ENCODE measurements around the gene NR4A2. TPM values are rescaled to one million over a fixed set of nuclear protein-coding genes. Genes with fewer than 3 reads are reported as not detected.

The NR4A2 gene
- total RNA-seq, 2 donors from 2014 or later: 2.6 to 4.7 TPM

DNA sequence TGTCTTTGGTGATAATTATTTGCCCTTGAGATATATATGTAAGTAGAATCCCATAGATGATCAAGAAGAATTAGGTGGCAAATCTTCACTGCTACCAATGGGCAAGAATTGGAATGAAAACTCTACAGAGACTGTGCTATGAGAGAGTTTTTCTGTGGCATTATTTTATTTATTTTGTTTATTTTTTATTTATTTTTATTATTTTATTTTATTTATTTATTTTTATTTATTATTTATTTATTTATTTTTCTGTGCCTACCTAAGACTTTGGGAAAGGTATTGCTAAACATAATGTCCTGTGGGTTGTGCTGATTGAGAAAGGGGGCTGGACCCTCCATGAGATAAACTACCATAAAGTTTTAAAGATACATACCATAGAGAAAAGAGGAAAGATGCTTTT lies 16.6 kb upstream of the NR4A2 start:
- Histone ChIP-seq H3K4me1 (peaks cover 4% of the 10 kb centered on the region), H3K36me3 (no peaks in the 10 kb centered on the region), H3K9me3 (no peaks in the 10 kb centered on the region), H3K4me3 (no peak overlapping the region), H3K9ac (ENCODE audit: low read depth in 2 of 2, low read length in 2 of 2) (no peak overlapping the region), H3K27me3 (no peaks in the 10 kb centered on the region), H3K27ac (no peak overlapping the region)
- TF ChIP-seq, protein P1, sequence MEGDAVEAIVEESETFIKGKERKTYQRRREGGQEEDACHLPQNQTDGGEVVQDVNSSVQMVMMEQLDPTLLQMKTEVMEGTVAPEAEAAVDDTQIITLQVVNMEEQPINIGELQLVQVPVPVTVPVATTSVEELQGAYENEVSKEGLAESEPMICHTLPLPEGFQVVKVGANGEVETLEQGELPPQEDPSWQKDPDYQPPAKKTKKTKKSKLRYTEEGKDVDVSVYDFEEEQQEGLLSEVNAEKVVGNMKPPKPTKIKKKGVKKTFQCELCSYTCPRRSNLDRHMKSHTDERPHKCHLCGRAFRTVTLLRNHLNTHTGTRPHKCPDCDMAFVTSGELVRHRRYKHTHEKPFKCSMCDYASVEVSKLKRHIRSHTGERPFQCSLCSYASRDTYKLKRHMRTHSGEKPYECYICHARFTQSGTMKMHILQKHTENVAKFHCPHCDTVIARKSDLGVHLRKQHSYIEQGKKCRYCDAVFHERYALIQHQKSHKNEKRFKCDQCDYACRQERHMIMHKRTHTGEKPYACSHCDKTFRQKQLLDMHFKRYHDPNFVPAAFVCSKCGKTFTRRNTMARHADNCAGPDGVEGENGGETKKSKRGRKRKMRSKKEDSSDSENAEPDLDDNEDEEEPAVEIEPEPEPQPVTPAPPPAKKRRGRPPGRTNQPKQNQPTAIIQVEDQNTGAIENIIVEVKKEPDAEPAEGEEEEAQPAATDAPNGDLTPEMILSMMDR (IDR thresholded peaks at IDR 0.05): no peak
- no peak for DNase-seq
- intact Hi-C loops (cut with DNase I): loop anchor here (5.0 kb wide), 1 partner anchor 48 kb away; no protein-coding TSS in a partner anchor

DNA sequence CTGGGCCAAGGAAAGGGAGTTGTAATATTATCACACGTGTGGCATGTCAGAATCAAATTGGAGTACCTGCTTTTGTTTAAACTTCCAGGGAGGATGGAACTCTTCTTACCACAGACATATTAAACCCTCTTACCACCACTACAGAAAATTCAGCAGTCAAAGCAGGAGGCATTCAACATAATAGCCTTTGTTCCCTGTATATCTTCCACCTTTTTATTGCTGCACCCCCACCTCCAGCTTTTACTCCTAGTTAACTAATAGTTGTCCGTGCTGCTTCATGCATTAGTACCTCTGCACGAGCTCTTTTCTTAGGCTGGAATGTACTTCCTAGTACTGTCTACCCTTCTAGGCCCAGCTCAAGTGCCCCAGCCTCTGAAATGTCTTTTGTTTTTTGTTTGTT lies 14.9 kb upstream of the NR4A2 start:
- intact Hi-C loops (cut with DNase I): loop anchor here (5.0 kb wide), 1 partner anchor 50 kb away; no protein-coding TSS in a partner anchor
- H3K4me3 ChIP-seq: no peak overlapping the region
- H3K36me3 ChIP-seq: no peaks in the 10 kb centered on the region
- peaks cover 4% of the 10 kb centered on the region for H3K4me1 ChIP-seq
- TF ChIP-seq, protein P1 (IDR thresholded peaks at IDR 0.05): no peak
- no peaks in the 10 kb centered on the region for H3K9me3 ChIP-seq
- H3K9ac ChIP-seq (ENCODE audit: low read depth in 2 of 2, low read length in 2 of 2): no peak overlapping the region
- H3K27me3 ChIP-seq: no peaks in the 10 kb centered on the region
- no peak overlapping the region for H3K27ac ChIP-seq
- DNase-seq: no peak

DNA sequence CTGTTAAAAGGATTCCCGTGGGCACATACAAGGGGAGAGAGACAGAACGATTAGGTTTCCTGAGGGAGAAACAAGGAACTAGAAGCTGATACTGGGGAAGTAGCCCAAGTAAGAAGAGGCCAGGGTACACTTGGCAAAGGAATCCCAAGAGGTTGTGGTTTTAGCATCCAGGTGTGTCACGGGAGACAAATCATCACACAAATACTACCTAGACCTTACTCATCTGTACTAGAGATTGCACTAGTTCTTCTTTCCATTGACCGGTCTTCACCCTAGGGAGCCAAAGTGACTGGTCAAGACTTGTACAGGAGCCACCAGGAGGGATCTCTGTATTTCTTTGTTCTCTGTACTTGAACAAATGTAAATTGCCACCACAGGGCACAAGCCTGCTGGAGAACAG lies 14.2 kb upstream of the NR4A2 start:
- no peak overlapping the region for H3K27ac ChIP-seq
- no peaks in the 10 kb centered on the region for H3K9me3 ChIP-seq
- peaks cover 4% of the 10 kb centered on the region for H3K4me1 ChIP-seq
- H3K4me3 ChIP-seq: no peak overlapping the region
- DNase-seq: no peak
- TF ChIP-seq, protein P1 (IDR thresholded peaks at IDR 0.05): no peak
- H3K9ac ChIP-seq (ENCODE audit: low read depth in 2 of 2, low read length in 2 of 2): no peak overlapping the region
- intact Hi-C loops (cut with DNase I): loop anchor here (5.0 kb wide), 1 partner anchor 51 kb away; no protein-coding TSS in a partner anchor
- H3K36me3 ChIP-seq: no peaks in the 10 kb centered on the region
- H3K27me3 ChIP-seq: no peaks in the 10 kb centered on the region

DNA sequence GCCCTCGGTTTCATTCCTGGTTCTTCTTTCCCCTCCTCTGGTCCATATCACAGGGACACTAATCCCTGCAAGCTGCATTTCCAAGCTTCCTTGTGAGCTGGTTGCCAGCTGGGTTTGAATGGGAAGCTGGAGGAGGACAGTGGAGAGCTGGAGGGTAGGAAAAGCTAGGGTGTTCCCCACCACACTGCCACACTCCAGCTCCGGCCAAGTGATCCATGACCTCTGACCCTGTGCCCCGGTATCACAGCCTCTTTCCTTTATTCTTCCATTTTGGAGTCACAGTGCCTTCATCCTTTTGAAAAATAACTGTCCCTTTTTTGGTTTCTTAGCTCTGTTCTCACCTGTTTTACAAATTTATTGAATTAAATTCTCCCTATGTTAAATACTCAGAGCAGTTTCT lies 13.1 kb upstream of the NR4A2 start:
- no peak for DNase-seq
- no peaks in the 10 kb centered on the region for H3K36me3 ChIP-seq
- H3K9ac ChIP-seq (ENCODE audit: low read depth in 2 of 2, low read length in 2 of 2): no peak overlapping the region
- H3K4me1 ChIP-seq: peaks cover under 1% of the 10 kb centered on the region
- no peaks in the 10 kb centered on the region for H3K27me3 ChIP-seq
- TF ChIP-seq, protein P1 (IDR thresholded peaks at IDR 0.05): no peak
- H3K4me3 ChIP-seq: no peak overlapping the region
- intact Hi-C loops (cut with DNase I): loop anchor here (5.0 kb wide), 1 partner anchor 52 kb away; no protein-coding TSS in a partner anchor
- no peak overlapping the region for H3K27ac ChIP-seq
- H3K9me3 ChIP-seq: no peaks in the 10 kb centered on the region

DNA sequence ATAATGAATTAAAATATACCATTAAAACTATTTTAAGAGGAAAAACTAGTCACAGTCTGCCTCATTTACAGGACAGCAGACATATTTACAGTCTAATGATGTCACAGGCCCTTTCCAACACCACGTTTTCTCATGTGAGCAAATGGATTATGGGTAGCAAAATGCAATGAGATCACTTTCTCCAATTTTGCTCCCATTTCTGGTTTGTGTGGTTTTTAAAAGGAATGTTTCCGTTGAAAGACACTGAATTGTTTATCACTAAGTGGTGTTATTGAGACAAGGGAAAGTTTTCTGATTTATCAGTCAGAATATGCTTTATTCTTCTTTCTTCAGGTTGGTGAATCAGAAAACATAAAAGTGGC lies 11.4 kb upstream of the NR4A2 start:
- H3K9me3 ChIP-seq: no peaks in the 10 kb centered on the region
- no peak overlapping the region for H3K27ac ChIP-seq
- no peak for DNase-seq
- TF ChIP-seq, protein P1 (IDR thresholded peaks at IDR 0.05): no peak
- intact Hi-C loops (cut with DNase I): loop anchor here (5.0 kb wide), 1 partner anchor 93 kb away; the partner anchor contains the start of gene GPD2
- H3K27me3 ChIP-seq: no peaks in the 10 kb centered on the region
- peaks cover 5% of the 10 kb centered on the region for H3K4me1 ChIP-seq
- H3K36me3 ChIP-seq: no peaks in the 10 kb centered on the region
- no peak overlapping the region for H3K4me3 ChIP-seq
- no peak overlapping the region for H3K9ac ChIP-seq (ENCODE audit: low read depth in 2 of 2, low read length in 2 of 2)

All from colonic mucosa (tissue), 4 donors.